GM12874 (cell line): ENCODE results near the gene INTS11.

Experiments
- TF ChIP-seq, protein P1 (sequence below): IDR thresholded peaks from 2 replicates; pipeline ENCODE4 v1.5.1; 2011; ENCODE audit warnings: low read depth, mild to moderate bottlenecking, control low read depth, low read length, moderate library complexity; ENCODE audit not compliant: insufficient read depth

INTS11 gene

DNA sequence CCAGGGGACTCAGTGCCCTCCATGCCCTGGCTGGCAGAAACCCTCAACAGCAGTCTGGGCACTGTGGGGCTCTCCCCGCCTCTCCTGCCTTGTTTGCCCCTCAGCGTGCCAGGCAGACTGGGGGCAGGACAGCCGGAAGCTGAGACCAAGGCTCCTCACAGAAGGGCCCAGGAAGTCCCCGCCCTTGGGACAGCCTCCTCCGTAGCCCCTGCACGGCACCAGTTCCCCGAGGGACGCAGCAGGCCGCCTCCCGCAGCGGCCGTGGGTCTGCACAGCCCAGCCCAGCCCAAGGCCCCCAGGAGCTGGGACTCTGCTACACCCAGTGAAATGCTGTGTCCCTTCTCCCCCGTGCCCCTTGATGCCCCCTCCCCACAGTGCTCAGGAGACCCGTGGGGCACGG is 3.8 kb upstream of the INTS11 start:
- TF ChIP-seq, protein P1, sequence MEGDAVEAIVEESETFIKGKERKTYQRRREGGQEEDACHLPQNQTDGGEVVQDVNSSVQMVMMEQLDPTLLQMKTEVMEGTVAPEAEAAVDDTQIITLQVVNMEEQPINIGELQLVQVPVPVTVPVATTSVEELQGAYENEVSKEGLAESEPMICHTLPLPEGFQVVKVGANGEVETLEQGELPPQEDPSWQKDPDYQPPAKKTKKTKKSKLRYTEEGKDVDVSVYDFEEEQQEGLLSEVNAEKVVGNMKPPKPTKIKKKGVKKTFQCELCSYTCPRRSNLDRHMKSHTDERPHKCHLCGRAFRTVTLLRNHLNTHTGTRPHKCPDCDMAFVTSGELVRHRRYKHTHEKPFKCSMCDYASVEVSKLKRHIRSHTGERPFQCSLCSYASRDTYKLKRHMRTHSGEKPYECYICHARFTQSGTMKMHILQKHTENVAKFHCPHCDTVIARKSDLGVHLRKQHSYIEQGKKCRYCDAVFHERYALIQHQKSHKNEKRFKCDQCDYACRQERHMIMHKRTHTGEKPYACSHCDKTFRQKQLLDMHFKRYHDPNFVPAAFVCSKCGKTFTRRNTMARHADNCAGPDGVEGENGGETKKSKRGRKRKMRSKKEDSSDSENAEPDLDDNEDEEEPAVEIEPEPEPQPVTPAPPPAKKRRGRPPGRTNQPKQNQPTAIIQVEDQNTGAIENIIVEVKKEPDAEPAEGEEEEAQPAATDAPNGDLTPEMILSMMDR: no peak

DNA sequence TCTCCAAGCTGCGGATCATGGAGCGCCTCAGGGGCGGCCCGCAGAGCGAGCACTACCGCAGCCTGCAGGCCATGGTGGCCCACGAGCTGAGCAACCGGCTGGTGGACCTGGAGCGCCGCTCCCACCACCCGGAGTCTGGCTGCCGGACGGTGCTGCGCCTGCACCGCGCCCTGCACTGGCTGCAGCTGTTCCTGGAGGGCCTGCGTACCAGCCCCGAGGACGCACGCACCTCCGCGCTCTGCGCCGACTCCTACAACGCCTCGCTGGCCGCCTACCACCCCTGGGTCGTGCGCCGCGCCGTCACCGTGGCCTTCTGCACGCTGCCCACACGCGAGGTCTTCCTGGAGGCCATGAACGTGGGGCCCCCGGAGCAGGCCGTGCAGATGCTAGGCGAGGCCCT is 2.8 kb upstream of the INTS11 start:
- TF ChIP-seq, protein P1: no peak

DNA sequence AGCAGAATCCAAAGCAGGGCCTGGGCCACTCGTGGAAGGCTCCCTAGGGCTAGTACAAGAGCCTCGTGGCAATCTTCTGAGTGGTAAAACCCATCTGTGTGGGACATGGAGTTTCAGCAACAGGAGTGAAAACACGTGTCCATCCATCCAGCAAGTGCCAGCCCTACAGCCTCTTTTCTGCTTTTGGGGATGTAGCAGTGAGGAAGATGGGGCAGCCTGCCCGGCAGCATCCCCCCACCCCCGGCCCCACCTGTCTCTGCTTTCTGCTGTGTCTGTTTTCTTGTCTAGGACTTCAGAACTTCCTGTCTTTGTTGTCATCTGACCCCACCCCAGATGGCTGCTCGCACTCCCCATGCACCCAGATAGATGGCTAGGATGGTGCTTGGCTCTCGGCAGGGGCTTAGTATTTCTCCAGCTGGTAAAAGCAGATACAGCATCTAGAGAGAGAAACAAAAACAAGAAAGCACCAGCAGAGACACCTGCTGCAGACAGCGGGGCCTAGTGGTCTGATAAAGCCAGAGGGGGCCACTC is 1.7 kb upstream of the INTS11 start:
- TF ChIP-seq, protein P1: no peak

DNA sequence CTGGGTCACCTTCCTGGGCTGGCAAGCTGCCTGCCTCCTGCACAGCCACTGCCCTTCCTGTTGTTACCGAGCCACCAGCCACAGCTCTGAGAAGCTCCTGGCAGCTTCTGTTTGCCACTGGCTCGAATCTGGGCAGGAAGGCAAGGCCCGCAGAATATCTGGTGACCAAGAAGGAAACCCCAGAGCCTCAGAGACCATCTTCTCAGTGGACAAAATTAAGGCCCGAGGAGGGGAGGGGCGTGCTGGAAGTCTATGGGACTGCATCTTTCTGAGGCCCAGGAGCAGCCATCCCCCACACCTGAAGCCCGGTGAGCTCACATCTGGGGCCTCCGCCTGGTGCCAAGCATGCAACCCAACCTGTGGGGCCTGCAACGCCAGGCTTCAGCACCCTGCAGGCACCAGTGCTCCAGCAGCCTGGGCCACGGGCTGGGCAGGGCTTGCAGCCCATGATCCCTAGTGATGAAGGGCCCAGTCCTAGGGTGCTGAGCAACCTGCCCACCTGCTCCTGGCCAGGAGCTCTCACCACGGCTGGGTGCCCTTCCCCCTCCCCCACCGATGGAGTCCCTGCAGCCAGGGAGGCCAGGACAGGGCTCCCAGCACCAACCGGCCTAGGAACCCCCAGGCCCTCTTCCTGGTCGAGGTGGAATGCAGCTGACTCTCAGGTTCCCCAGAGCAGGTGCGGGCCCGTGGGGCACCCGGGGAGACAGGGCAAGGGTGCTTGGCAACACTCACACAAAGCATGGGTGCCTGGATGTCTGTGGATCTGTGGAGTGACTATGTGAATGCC is 1.0 kb upstream of the INTS11 start:
- TF ChIP-seq, protein P1: no peak

DNA sequence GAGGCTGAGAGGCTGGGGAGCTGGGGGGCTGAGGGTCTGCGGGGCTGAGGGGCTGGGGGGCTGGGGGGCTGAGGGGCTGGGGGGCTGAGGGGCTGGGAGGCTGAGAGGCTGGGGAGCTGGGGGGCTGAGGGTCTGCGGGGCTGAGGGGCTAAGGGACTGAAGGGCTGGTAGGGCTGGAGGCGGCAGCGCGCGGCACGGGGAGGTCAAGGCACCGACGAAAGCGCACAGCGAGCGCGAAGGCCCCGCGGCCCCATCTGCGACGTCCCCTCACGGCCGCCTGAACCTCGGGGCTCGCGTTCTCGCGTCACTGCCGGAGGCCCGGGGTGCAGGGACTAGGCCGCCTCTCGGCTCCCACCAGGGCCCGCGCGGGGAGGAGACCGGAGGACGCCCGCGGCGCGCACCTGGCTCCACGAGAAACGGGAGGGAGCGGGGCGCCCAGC is 356 bp downstream of the INTS11 start:
- TF ChIP-seq, protein P1: no peak

DNA sequence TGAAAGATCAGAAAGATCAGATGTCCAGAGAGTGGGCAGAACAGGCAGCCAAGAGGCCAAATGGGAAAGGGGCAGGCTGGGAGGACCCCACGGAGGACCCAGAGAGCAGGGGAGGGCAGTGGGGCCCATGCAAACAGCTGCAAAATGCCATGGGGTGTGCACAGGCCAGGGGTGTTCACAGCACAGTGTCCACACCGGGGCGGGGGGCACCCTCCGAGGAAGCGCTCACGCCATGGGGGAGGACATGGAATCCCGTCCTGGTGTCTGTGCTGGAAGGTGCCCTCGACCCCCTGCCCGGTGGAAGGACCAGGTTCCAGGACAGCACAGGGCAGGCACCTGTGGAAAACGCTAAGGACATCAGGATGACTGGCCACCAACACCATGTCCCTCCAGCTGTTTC is 1.5 kb downstream of the INTS11 start:
- TF ChIP-seq, protein P1: no peak

DNA sequence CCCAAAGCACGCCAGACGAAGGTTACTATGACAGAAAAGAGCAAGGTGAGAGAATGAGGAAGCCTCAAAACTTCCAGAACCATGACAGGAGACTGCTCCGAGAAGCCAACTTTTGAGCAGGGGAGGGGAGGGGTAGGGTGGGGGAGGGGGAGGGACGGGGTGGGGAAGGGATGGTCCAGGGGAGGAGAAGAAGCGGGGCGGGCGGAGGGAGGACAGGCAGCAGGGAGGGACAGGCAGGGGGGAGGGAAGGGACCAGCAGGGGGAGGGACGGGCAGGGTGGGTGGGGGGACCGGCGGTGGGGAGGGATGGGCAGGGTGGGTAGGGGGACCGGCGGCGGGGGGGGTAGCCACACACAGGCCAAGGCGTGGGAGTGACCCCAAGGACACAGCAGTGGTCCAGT is 2.0 kb downstream of the INTS11 start:
- TF ChIP-seq, protein P1: no peak
